HG03575 (cell line): ENCODE data around the gene LRRK1.

Source experiments
- ATAC-seq: cut with Tn5 transposase; IDR thresholded peaks from one replicate; pipeline ENCODE4 v1.9.1; 2021; ENCODE audit not compliant: unreplicated experiment, insufficient number of reproducible peaks, low FRiP score; ENCODE audit errors: extremely low read depth

The LRRK1 gene

DNA sequence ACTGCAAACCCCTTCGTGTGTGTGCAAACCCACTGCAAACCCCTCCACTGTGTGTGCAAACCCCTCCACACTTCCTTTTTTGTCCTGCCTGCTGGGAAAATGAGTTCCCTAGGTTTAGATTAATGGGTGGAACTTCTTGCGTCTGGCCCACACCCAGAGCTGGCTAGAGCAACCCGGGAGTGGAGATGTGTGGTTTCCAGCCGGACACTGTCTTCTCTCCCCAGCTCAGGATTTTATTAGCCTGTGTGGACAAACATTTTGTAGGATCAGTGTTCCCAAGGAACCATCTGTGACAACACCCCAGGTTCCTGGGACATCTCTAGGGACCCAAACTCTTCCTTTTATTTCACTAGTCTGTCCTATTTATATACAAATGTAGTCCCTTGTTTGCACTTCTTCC, 9.6 kb upstream of the LRRK1 start:
- ATAC-seq = no peak

DNA sequence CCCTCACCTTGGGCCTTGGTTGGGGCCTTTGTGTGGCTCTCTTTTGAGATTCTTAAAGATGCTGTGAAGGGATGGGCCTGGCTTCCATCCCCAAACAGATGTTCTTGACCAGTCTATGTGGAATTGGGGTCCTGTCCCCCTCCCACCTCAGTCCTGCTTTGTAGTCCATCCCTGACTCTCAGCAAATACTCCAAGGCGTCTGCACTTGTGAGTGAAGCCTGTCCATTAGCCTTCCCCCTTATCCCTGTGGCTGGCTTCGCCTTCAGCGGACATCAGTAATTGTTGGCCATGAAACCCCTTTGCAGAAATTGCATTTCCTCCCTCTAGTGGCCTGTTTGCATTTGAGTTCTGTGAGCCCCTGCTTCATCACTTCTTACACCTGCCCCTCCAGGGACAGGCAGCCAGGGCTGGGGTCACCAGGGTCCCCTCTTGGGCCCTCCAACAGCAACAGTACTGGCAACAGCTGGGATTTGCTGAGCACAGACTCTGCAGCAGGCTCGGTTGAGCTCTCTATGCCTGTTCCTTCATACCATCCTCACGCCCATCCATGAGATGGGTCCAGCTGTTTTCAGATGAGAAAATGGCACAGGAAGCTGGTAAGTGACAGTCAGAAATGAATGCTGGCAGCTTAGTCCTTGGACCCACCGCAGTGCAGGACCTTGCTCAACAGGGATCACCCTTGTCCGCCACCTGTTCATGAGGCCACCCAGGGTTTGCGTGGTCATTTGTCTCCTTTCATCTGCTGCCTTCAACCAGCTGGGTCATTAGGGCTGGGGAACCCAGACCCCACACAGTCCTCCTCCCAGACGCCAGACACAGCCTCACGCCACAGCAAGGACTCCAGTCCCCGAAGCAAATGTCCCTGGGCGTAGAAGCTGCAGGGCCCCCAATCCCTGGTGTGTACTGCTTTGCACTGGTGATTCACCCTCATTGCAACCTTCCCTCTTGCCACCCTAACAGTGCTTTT, 8.9 kb upstream of the LRRK1 start:
- no peak for ATAC-seq

- ATAC-seq = no peak
Measured at GRCh38 chr15:100911086-100911485, 8.1 kb upstream of the LRRK1 start.

- ATAC-seq = no peak
Measured at GRCh38 chr15:100913961-100914360, 5.2 kb upstream of the LRRK1 start.

GRCh38 chr15:100914876-100915275, 4.3 kb upstream of the LRRK1 start:
- ATAC-seq = no peak

DNA sequence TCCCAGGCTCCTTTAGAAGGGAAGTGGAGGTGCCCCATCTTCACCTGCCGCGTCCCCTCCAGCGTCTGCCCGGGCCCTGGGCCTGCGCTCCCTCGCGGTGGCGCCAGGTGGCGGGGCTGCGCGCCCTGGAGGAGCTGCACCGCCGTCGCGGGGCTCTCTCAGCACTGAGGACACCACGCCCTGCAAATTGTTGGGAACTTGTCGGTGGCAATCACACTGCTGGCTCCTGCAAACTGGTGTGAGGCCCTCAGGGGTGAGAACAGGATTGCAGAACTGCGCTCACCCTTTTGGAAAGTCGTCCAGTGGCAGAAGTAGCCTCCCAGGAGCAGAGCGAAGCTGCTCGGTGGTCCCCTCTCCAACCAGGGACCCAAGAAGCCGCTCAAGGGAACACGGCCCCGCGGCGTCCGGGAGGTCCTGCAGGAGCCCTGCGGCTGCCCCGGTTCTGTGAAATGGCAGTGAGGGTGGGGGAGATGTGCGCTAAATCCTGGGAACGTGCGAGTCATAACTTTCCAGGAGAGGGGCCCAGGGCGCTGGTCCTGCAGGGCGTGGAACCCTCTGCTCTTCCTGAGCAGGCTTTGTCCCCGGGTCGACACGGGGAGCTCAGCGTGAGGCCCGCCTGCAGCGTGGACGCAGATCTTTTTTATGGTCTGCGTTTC, 995 bp upstream of the LRRK1 start:
- ATAC-seq = no peak

DNA sequence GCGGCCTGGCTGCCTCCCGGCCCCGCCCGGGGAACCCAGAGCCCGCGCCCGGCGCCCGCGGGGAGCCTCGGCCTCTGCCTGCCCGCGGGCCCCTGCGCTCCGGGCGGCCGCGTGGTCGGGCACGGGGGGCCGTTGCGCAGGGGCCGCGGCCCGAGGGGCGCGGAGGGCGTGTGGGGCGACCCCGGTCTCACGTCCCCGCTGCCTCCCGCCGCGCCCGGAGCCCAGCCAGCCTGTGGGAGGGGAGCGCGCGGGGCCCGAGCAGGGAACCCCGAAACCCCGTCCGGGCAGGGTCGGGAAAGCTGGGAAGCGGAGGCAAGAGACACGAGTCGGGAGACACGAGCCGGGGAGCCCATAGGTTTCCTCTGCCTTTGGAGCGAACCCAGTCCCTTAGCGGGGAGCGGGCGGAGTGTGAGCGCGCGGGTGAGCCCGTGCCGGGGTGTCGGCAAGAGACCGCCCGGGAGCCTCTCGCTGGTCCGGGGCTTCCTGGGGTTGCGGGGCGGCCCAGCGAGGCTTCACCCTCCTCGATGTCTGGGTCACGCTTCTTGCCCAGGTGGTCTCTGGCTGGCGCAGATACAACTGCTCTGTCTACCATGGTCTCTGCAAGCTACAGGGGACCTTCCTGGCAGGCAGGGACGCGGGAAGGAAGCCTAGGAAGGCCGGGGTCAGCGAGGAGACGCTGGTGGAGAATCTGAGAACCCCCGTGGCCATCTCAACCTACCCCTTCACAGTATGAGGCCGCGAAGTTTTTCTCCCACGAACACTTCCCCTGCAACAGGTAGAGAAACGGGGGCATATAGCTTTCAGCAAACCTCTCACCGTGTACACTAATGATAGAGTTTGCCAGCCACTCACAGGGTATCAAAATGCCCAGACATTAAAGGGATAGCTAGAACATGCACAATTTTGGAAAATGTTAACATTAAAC, 586 bp downstream of the LRRK1 start:
- ATAC-seq = no peak

DNA sequence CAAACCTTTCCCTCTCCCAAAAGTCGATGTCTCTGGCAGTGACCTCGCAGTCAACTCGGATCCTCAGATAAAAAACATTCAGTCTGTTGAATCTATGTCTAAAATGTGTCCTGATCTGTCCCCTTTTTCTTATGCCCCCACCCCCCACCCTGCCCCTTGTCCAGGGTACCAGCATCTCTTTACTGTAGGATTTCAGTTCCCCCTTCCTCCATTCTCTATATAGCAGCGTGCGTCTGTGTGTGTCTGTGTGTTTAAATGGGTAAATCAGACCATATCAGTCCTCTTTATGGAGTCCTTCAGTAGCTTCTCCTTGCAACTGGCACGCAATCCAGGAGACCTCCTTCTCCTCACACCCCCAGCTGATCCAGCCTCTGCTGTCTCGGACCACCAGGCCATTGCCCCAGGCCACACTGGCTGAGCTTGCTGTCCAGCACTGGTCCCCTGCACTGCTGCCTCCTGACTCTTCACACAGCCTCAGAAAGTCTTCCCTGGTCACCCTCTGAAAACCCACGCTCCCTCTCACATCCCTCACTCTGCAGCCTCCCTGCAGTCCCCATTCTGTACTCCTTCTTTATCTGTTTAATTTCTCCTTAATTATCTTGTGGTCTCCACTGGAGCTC, 1.5 kb downstream of the LRRK1 start:
- ATAC-seq = no peak

DNA sequence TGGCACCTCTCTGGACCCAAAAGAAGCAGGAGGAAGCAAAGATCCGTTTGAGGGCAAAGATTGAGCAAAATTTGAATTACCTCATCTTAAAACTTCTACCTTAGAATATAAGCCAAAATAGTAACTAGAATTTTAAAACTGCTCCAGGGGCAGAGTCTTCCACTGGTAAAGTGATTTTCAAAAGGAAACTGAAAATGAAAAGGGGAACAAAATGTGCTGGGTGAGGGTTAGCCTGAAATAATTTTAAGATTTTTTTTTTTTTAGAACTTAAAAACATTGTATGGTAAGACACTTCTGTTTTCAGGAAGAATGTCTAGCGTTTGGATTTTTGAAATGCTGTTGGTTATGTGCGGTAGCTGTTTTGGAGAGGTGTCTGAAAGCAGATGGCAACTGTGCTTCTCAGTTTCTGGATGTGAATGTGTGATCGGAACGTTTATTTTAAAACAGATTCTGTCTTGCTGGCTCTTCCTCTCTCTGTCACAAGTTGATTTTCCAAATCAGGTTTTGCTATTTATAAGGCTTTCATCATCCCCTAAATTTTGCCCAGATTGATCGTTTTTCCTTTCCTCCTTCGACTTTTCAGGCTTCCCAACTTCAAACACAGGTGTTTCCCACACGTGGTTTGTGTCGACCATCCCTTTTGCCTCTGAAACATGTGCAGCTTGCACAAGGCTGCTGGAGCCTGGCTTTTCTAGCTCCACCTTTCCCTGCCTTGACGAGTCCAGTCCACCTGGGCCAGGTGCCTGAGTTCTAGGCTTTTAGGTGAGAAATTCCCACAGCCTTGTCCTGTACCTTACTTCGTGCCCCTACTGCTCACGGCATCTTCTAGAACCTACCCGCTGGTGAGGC, 3.3 kb downstream of the LRRK1 start:
- ATAC-seq = no peak

GRCh38 chr15:100923076-100923475, 3.9 kb downstream of the LRRK1 start:
- no peak for ATAC-seq

- no peak for ATAC-seq
Measured at GRCh38 chr15:100923902-100924301, 4.7 kb downstream of the LRRK1 start.

GRCh38 chr15:100924436-100924835, 5.3 kb downstream of the LRRK1 start:
- ATAC-seq = no peak

- no peak for ATAC-seq
Measured at GRCh38 chr15:100925480-100925879, 6.3 kb downstream of the LRRK1 start.

- no peak for ATAC-seq
Measured at GRCh38 chr15:100926258-100926657, 7.1 kb downstream of the LRRK1 start.

DNA sequence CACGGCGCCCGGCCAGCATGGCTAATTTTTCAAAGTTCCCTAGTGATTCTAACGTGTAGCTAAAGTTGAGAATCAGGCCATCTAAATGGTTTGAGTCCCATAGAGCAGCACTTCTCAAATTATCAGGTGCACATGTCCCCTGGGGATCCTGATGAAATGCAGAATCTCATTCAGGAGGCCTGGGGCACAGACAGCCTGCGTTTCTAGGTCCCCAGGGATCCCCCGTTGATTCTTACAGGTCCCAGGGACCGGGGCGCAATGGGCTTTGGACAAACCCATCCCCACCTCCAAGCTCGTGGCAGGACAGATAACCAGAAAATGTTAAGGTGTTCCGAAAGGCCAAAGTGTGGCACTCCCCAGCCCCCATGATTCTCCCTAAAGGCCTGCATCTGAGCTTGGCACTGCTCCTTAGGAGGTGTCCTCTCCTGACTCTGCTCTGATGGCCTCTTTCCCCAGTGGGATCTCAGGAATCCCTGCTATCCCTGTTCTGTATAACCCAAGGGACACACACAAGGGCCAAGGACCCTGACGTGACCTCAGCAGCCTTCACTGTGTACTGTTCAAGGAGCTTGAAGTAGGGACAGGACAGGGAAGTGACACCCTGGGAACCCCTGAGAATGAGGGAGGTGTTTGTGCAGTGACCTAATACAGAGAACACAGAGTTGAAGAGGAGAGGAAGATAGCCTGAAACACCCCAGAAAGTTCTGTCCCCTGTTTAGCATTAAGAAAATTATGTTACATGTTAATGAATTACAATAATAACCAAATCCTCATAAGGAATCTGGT, 8.0 kb downstream of the LRRK1 start:
- ATAC-seq = no peak

DNA sequence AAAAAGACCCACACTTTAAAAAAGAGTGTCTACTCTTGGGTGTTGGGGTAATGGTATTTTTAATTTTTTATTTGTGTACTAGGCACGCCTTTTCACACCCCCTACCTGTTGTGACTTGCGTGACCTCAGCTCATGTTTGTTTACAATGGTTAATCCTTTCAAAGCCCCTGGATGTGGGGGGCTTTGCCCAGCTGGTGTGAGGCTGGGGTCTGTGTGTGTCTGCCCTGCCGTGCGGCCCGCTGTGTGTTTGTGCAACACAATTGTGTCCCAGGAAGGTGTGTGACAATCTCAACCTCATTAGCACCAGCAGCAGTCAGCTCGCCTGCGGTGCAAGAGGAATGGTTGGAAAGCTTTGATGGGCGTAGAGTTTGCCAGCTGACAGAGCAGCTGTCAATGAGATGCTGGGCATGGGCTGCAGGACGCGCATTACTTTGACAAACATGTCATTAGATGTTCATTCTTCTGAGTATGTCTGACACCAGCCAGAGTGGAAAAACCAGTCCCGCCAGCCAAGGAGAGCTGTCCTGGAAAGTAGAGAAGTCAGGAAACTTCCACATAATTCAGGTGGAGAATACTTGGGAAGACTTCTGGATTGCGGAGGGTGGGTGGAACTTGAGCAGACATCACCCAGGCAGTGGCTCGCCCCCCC, 9.6 kb downstream of the LRRK1 start:
- no peak for ATAC-seq

GRCh38 chr15:100929641-100930042, 10.5 kb downstream of the LRRK1 start:
- no peak for ATAC-seq
